Measurements from ENCODE around the gene BROX. TPM values are rescaled to one million over a fixed set of nuclear protein-coding genes. Genes with fewer than 3 reads are reported as not detected.
A peak's percentile ranks its signal among the peaks of the same experiment; 100 is the strongest.

BROX gene
- total RNA-seq, 2 donors from 2014 or later, result 42.8 to 45.4 TPM

DNA sequence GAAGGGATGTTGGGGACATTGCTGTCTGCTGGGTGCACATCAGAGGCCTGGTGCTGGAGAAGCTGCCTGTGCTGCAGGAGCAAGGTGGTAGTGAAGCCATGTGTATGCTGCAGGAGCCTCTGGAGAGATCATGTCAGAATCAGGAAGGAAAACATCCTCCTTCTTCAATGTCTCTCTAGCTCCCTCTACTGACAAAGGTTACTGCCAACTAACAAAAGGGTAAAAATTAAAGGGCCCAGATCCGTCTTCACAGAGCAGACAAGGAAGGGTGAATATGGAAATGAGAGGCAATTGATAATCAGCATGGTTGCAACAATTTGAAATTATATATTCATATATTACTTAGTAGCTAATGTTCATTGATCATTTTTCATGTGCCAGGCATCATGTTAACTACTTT, 56.8 kb downstream of the BROX start:
- Mint-ChIP-seq H3K9me3 (peaks cover 0 to 10% of the 10 kb centered on the region in 2 donors), H3K36me3 (ENCODE audit: insufficient read depth in 2 of 2) (peaks cover 11 to 18% of the 10 kb centered on the region in 2 donors), H3K27ac (no peak overlapping the region), H3K4me3 (no peak overlapping the region), H3K4me1 (ENCODE audit: low read depth) (peaks cover 19% of the 10 kb centered on the region), H3K27me3 (ENCODE audit: low read depth) (no peaks in the 10 kb centered on the region)
- ATAC-seq (replicated peaks in 1 of 2), result no peak
- no peak for DNase-seq

DNA sequence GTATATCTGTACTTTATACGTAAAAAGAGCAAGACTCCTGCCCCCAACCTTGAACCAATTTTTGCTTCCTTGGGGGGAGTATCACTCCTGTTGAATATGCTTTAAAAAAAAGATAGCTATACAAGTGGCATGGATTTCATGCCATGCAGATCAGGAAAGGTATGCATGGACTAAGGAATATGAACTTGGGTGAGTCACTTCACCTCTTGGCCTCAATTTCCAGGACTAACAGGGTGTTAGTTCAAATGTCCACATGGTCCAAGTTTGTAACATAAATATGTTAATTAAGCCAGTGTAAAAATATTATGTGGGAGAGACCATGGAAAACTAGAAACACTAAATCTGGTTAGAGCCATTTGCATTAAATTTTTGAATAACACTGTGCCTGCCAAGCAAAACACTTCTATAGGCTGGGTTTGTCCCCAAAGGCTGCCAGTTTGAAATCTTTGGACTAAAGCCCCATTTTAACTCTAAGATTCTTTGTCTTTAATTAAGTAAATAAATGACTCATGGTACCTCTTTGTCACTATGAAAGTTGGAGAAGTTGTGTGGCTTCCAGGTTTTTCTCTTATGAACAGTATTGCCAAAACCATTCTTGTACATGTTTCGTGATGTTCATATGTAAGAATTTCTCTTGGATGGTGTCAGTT, 57.7 kb downstream of the BROX start:
- H3K9me3 Mint-ChIP-seq, result peaks cover 0 to 10% of the 10 kb centered on the region in 2 donors
- no peak for ATAC-seq (replicated peaks in 1 of 2)

DNA sequence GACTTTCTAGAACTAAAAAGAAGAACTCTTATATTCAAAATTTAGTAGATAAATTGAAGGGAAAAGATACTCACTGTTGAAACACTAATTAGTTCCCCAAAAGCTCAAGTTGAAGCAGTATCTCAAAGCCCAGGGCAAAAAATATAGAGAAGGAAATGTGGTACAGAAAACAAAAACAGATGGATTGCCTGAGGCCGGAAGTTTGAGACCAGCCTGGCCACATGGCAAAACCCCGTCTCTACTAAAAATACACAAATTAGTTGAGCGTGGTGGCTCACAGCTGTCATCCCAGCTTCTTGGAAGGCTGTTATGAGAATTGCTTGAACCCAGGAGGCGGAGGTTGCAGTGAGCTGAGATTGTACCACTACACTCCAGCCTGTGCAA, 60.6 kb downstream of the BROX start:
- H3K4me1 Mint-ChIP-seq (ENCODE audit: low read depth), result peaks cover 19% of the 10 kb centered on the region
- H3K27me3 Mint-ChIP-seq (ENCODE audit: low read depth), result no peaks in the 10 kb centered on the region
- peaks cover 0 to 5% of the 10 kb centered on the region in 2 donors for H3K9me3 Mint-ChIP-seq
- H3K27ac Mint-ChIP-seq, result no peak overlapping the region
- peak overlapping the region in 1 of 2 donors; percentile 18 for H3K4me3 Mint-ChIP-seq
- peak; percentile 68 to 70 for ATAC-seq (replicated peaks in 1 of 2)
- peaks cover 8 to 14% of the 10 kb centered on the region in 2 donors for H3K36me3 Mint-ChIP-seq (ENCODE audit: insufficient read depth in 2 of 2)
- peak; percentile 9 to 20 for DNase-seq

More for the DNA sequence above, 57.7 kb downstream of the BROX start:
- Mint-ChIP-seq H3K27me3 (ENCODE audit: low read depth) (no peaks in the 10 kb centered on the region), H3K4me3 (no peak overlapping the region), H3K27ac (no peak overlapping the region), H3K4me1 (ENCODE audit: low read depth) (peaks cover 19% of the 10 kb centered on the region), H3K36me3 (ENCODE audit: insufficient read depth in 2 of 2) (peaks cover 10 to 16% of the 10 kb centered on the region in 2 donors)
- no peak for DNase-seq

DNA sequence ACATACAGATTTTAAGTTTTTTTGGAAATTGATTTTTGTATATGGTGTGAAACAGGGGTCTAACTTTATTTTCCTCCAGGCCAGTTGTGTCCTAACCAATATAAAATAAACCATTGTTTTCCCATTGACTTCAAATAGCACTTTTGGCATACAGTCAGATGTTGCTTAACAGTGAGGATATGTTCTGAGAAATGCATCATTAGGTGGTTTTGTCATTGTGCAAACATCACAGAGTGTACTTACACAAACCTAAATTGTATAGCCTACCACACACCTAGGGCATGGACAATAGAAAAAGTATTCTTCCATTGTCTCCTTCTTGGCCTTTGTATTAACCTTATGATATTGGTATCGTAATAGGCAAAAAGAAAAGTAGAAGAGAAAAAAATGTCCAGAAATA, 65.1 kb downstream of the BROX start:
- DNase-seq (no peak), ATAC-seq (replicated peaks in 1 of 2) (no peak)
- H3K27ac Mint-ChIP-seq, result no peak overlapping the region
- no peak overlapping the region for H3K4me3 Mint-ChIP-seq
- no peaks in the 10 kb centered on the region for H3K36me3 Mint-ChIP-seq (ENCODE audit: insufficient read depth in 2 of 2)
- no peaks in the 10 kb centered on the region for H3K27me3 Mint-ChIP-seq (ENCODE audit: low read depth)
- H3K4me1 Mint-ChIP-seq (ENCODE audit: low read depth), result peaks cover 6% of the 10 kb centered on the region
- no peaks in the 10 kb centered on the region for H3K9me3 Mint-ChIP-seq

DNA sequence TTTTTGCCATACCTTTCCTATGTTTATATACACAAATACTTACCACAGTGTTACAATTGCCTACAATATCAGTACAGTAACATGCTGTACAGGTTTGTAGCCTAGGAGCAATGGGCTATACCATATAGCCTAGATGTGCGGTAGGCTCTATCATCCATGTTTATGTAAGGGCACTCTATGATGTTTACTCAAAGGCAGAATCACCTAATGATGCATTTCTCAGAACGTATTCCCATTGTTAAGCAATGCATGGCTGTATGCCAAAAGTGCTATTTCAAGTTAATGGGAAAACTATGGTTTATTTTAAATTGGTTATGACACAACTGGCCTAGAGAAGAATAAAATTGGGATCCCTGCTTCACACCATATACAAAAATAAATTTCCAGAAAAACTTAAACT, 65.6 kb downstream of the BROX start:
- Mint-ChIP-seq H3K27me3 (ENCODE audit: low read depth) (no peaks in the 10 kb centered on the region), H3K4me3 (no peak overlapping the region), H3K36me3 (ENCODE audit: insufficient read depth in 2 of 2) (no peaks in the 10 kb centered on the region), H3K27ac (no peak overlapping the region), H3K4me1 (ENCODE audit: low read depth) (peaks cover under 1% of the 10 kb centered on the region), H3K9me3 (no peaks in the 10 kb centered on the region)
- DNase-seq (no peak), ATAC-seq (replicated peaks in 1 of 2) (no peak)

DNA sequence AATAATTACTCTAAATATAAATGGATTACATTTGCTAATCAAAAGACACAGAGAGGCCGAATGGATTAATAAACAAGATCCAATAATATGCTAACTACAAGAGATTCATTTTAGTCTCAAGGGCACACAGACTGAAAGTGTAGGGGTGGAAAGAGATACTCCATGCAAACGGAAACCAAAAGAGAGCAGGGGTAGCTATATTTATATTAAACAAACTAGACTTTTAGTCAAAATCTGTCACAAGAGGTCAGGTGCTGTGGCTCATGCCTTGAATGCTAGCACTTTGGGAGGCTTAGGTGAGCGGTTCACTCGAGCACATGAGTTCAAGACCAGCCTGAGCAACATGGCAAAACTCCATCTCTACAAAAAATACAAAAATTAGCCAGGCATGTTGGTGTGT, 68.9 kb downstream of the BROX start:
- H3K27ac Mint-ChIP-seq, result no peak overlapping the region

DNA sequence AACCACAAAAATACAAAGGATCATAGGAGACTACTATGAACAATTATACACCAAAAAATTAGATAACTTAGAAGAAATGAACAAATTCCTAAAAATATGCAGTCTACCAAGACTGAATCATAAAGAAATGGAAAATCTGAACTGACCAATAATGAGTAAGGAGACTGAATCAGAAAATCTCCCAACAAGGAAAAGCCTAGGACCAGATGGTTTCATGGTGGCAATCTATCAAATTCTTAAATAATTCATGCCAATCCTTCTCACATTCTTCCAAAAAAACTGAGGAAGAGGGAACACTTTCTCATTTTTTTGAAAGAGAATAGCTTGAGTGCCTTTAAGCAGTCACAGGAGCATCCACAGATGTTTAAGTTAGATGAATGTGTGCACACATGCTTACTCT, 70.7 kb downstream of the BROX start:
- Mint-ChIP-seq H3K27me3 (ENCODE audit: low read depth) (peaks cover 17% of the 10 kb centered on the region), H3K36me3 (ENCODE audit: insufficient read depth in 2 of 2) (no peaks in the 10 kb centered on the region)

More for the DNA sequence above, 68.9 kb downstream of the BROX start:
- DNase-seq (no peak), ATAC-seq (replicated peaks in 1 of 2) (no peak)
- H3K4me3 Mint-ChIP-seq, result no peak overlapping the region
- peaks cover 17% of the 10 kb centered on the region for H3K27me3 Mint-ChIP-seq (ENCODE audit: low read depth)
- no peaks in the 10 kb centered on the region for H3K36me3 Mint-ChIP-seq (ENCODE audit: insufficient read depth in 2 of 2)
- H3K4me1 Mint-ChIP-seq (ENCODE audit: low read depth), result no peaks in the 10 kb centered on the region
- H3K9me3 Mint-ChIP-seq, result no peaks in the 10 kb centered on the region

DNA sequence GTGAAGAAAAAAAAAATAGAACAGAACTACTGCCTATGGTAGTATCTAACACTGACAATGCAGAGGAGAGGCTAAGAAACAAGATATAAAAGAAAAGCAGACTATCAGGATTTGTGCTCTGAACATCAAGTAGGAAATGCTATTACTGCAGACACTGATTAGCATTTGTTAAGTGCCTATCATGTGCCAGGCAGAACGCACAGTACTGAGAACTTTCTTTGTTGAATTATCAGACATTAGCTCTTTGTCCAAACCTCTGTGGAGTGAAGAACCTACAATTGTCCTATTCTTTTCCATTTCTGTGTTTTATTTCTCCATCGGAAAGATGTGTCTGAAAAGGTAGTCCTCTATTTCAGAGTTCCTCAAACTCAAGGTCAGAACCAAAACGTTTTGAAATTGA, 72.0 kb downstream of the BROX start:
- DNase-seq, result no peak
- Mint-ChIP-seq H3K27me3 (ENCODE audit: low read depth) (peaks cover 17% of the 10 kb centered on the region), H3K27ac (no peak overlapping the region), H3K36me3 (ENCODE audit: insufficient read depth in 2 of 2) (no peaks in the 10 kb centered on the region), H3K4me1 (ENCODE audit: low read depth) (peaks cover 6% of the 10 kb centered on the region), H3K9me3 (no peaks in the 10 kb centered on the region), H3K4me3 (no peak overlapping the region)
- ATAC-seq (replicated peaks in 1 of 2), result no peak

More for the DNA sequence above, 70.7 kb downstream of the BROX start:
- no peaks in the 10 kb centered on the region for H3K4me1 Mint-ChIP-seq (ENCODE audit: low read depth)
- H3K4me3 Mint-ChIP-seq, result no peak overlapping the region
- ATAC-seq (replicated peaks in 1 of 2), result no peak
- no peak for DNase-seq
- no peak overlapping the region for H3K27ac Mint-ChIP-seq
- H3K9me3 Mint-ChIP-seq, result no peaks in the 10 kb centered on the region

Other genes with a start within 250 kb of the BROX start
- gene HHIPL2, start 164.5 kb upstream of the BROX start, total RNA-seq, result under 1 TPM in 1 of 2 donors, not detected in 1; 0.56 TPM
- 10 to 100 TPM; 12.0 to 15.1 TPM for gene TAF1A, start 122.6 kb upstream of the BROX start, total RNA-seq
- gene MIA3, start 94.5 kb upstream of the BROX start, total RNA-seq, result 10 to 100 TPM; 52.2 to 61.5 TPM
- 10 to 100 TPM; 49.5 to 57.1 TPM for gene AIDA, start 73 bp upstream of the BROX start, total RNA-seq
- gene FAM177B, start 24.6 kb downstream of the BROX start, total RNA-seq, result not detected
- gene DISP1, start 102.5 kb downstream of the BROX start, total RNA-seq, result 1 to 10 TPM; 2.4 to 3.3 TPM